HG02840 (cell line): Measurements from ENCODE around the gene NUP93.
"Not testable (repeated sequence)": the region's sequence is repeated elsewhere in the genome, so short reads cannot be mapped to it uniquely, and the experiment has no call there.

Source experiments
- ATAC-seq: cut with Tn5 transposase; IDR thresholded peaks from one replicate; pipeline ENCODE4 v1.9.1; 2021; ENCODE audit warnings: mild to moderate bottlenecking, moderate library complexity, moderate number of reproducible peaks; ENCODE audit not compliant: unreplicated experiment, low FRiP score

NUP93 gene

GRCh38 chr16:56807676-56808067 is 77.7 kb downstream of the NUP93 start:
- not testable (repeated sequence) for ATAC-seq

GRCh38 chr16:56810954-56811353 is 81.0 kb downstream of the NUP93 start:
- no peak for ATAC-seq

GRCh38 chr16:56811602-56812001 is 81.7 kb downstream of the NUP93 start:
- not testable (repeated sequence) for ATAC-seq

- no peak for ATAC-seq
Observed at GRCh38 chr16:56812884-56813283, 83.0 kb downstream of the NUP93 start.

- no peak for ATAC-seq
Observed at GRCh38 chr16:56814537-56815432, 84.9 kb downstream of the NUP93 start.

- no peak for ATAC-seq
Observed at GRCh38 chr16:56815721-56816120, 85.8 kb downstream of the NUP93 start.

GRCh38 chr16:56817056-56817455 is 87.1 kb downstream of the NUP93 start:
- ATAC-seq = no peak

- no peak for ATAC-seq
Observed at GRCh38 chr16:56817938-56818337, 88.0 kb downstream of the NUP93 start.

- no peak for ATAC-seq
Observed at GRCh38 chr16:56823081-56823733, 93.3 kb downstream of the NUP93 start.

GRCh38 chr16:56824331-56824730 is 94.4 kb downstream of the NUP93 start:
- ATAC-seq = no peak

- no peak for ATAC-seq
Observed at GRCh38 chr16:56824804-56825203, 94.9 kb downstream of the NUP93 start.

- ATAC-seq = no peak
Observed at GRCh38 chr16:56825826-56826225, 95.9 kb downstream of the NUP93 start.

- ATAC-seq = no peak
Observed at GRCh38 chr16:56828647-56829046, 98.7 kb downstream of the NUP93 start.

- no peak for ATAC-seq
Observed at GRCh38 chr16:56830669-56831068, 100.7 kb downstream of the NUP93 start.

- no peak for ATAC-seq
Observed at GRCh38 chr16:56832768-56833167, 102.8 kb downstream of the NUP93 start.

GRCh38 chr16:56833243-56833970 is 103.5 kb downstream of the NUP93 start:
- no peak for ATAC-seq

- ATAC-seq = no peak
Observed at GRCh38 chr16:56835320-56835719, 105.4 kb downstream of the NUP93 start.

- ATAC-seq = no peak
Observed at GRCh38 chr16:56836410-56837230, 106.7 kb downstream of the NUP93 start.

- ATAC-seq = no peak
Observed at GRCh38 chr16:56838622-56839337, 108.9 kb downstream of the NUP93 start.

GRCh38 chr16:56841233-56841632 is 111.3 kb downstream of the NUP93 start:
- no peak for ATAC-seq
